Parathyroid adenoma (tissue), 2 donors: ENCODE measurements around the gene EVC.

Source experiments
- H2AFZ ChIP-seq: fragments of 300-600 bp; sonication (generic); one replicate; pipeline ENCODE4 v1.7.0; 2017; ENCODE audit warnings: antibody characterized with exemption, mild to moderate bottlenecking
- H3K27ac ChIP-seq: fragments of 300-600 bp; sonication (generic); one replicate; pipeline ENCODE4 v1.7.0; 2017
- H3K27me3 ChIP-seq: fragments of 300-600 bp; sonication (generic); one replicate; pipeline ENCODE4 v1.7.0; 2017; ENCODE audit warnings: low read length; ENCODE audit not compliant: control insufficient read depth, insufficient read depth
- H3K36me3 ChIP-seq: fragments of 300-600 bp; sonication (generic); one replicate; pipeline ENCODE4 v1.7.0; 2017; ENCODE audit warnings: low read length; ENCODE audit not compliant: control insufficient read depth, insufficient read depth
- H3K4me1 ChIP-seq: fragments of 300-600 bp; sonication (generic); one replicate; pipeline ENCODE4 v1.7.0; 2017; ENCODE audit warnings: control low read depth
- H3K4me2 ChIP-seq: fragments of 300-600 bp; sonication (generic); one replicate; pipeline ENCODE4 v1.7.0; 2017; ENCODE audit warnings: low read length
- H3K4me3 ChIP-seq: fragments of 300-600 bp; sonication (generic); one replicate; pipeline ENCODE4 v1.7.0; 2017; ENCODE audit warnings: low read depth, low read length
- H3K79me2 ChIP-seq: fragments of 300-600 bp; sonication (generic); one replicate; pipeline ENCODE4 v1.7.0; 2017; ENCODE audit warnings: control low read depth
- H3K9ac ChIP-seq: fragments of 300-600 bp; sonication (generic); one replicate; pipeline ENCODE4 v1.7.0; 2017; ENCODE audit warnings: mild to moderate bottlenecking
- H3K9me3 ChIP-seq: fragments of 300-600 bp; sonication (generic); one replicate; pipeline ENCODE4 v1.7.0; 2017; ENCODE audit warnings: low read length; ENCODE audit not compliant: control insufficient read depth
- CTCF ChIP-seq: fragments of 300-600 bp; sonication (generic); IDR thresholded peaks from one replicate; pipeline ENCODE4 v1.7.0; 2017; ENCODE audit warnings: antibody characterized with exemption, mild to moderate bottlenecking
- donor health status: primary hyperparathyroidism.

EVC gene

DNA sequence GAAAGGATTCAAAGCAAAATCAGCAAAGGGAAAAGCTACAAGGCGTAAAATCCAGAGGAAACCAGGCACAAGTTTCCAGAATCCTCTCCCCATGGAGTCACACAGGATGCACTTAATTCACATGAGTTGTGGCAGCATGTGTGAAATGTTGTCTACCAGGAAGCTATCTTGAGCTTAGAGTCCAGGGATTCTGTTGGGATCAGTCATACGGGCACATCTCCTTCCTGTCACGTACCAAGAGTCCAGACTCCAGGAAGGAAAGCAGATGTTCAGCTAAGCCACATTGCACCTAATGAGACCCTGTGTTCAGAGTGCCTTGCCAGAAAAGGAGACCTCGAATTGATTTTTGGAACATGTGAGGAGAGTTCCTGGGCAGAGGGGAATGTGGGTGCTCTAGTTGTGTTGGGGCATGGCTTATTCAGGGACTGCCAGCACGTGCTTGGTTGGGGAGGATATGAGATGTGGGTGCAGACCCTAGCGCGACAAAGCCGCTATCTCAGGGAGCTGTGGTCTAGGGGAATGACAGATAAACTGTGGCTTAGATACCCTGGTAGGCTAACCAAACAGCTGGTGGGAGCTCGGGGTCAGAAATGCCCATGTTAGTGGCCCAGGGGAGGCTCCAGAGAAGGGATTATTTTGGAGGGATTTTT is 70.0 kb downstream of the EVC start:
- no peak for TF ChIP-seq CTCF
- Histone ChIP-seq H3K36me3 (no peaks in the 10 kb centered on the region), H3K9ac (no peak overlapping the region), H3K27ac (no peak overlapping the region), H3K4me3 (no peak overlapping the region), H3K4me1 (no peaks in the 10 kb centered on the region), H3K27me3 (no peaks in the 10 kb centered on the region), H3K4me2 (no peak overlapping the region), H3K9me3 (no peaks in the 10 kb centered on the region), H2AFZ (no peak overlapping the region), H3K79me2 (no peaks in the 10 kb centered on the region)

- no peak overlapping the region for H3K4me2 ChIP-seq
- no peaks in the 10 kb centered on the region for H3K36me3 ChIP-seq
- no peak overlapping the region for H3K4me3 ChIP-seq
- no peak overlapping the region for H3K27ac ChIP-seq
- H3K9ac ChIP-seq, result no peak overlapping the region
- H3K9me3 ChIP-seq, result no peaks in the 10 kb centered on the region
- TF ChIP-seq CTCF, result no peak
- no peaks in the 10 kb centered on the region for H3K4me1 ChIP-seq
- no peak overlapping the region for H2AFZ ChIP-seq
- H3K27me3 ChIP-seq, result no peaks in the 10 kb centered on the region
- no peaks in the 10 kb centered on the region for H3K79me2 ChIP-seq
These were observed 70.7 kb downstream of the EVC start for GRCh38 chr4:5781691-5782090.

GRCh38 chr4:5782829-5783476 is 72.0 kb downstream of the EVC start:
- no peak for TF ChIP-seq CTCF
- H3K4me3 ChIP-seq, result no peak overlapping the region
- H3K79me2 ChIP-seq, result no peaks in the 10 kb centered on the region
- H3K27ac ChIP-seq, result no peak overlapping the region
- no peak overlapping the region for H3K9ac ChIP-seq
- H3K9me3 ChIP-seq, result no peaks in the 10 kb centered on the region
- no peaks in the 10 kb centered on the region for H3K36me3 ChIP-seq
- H3K27me3 ChIP-seq, result no peaks in the 10 kb centered on the region
- no peaks in the 10 kb centered on the region for H3K4me1 ChIP-seq
- H2AFZ ChIP-seq, result no peak overlapping the region
- no peak overlapping the region for H3K4me2 ChIP-seq

- no peak overlapping the region for H2AFZ ChIP-seq
- no peak for TF ChIP-seq CTCF
- no peak overlapping the region for H3K4me2 ChIP-seq
- H3K4me3 ChIP-seq, result no peak overlapping the region
- no peaks in the 10 kb centered on the region for H3K4me1 ChIP-seq
- H3K27ac ChIP-seq, result no peak overlapping the region
- H3K9ac ChIP-seq, result no peak overlapping the region
- no peaks in the 10 kb centered on the region for H3K27me3 ChIP-seq
- H3K36me3 ChIP-seq, result no peaks in the 10 kb centered on the region
- no peaks in the 10 kb centered on the region for H3K79me2 ChIP-seq
- H3K9me3 ChIP-seq, result no peaks in the 10 kb centered on the region
These were observed 72.5 kb downstream of the EVC start for GRCh38 chr4:5783486-5783885.

DNA sequence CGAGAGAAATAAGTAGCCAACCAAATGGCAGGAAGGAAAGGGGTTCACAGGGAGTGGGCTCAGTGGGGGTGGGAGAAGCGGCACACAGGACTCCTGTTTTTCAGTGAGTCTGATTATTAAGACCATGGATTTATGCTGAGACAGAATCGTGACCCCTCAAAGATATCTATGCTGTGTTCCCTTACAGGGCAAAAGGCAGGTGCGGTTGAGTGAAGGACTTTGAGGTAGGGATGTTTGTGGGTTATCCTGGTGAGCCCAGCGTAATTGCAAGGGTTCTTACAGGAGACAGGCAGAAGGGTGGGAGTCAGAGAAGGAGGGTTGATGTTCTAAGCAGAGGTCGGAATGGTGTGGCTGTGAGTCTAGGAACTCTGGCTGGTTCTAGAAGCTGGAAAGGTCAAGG is 73.0 kb downstream of the EVC start:
- Histone ChIP-seq H3K27ac (no peak overlapping the region), H3K9ac (no peak overlapping the region), H2AFZ (no peak overlapping the region), H3K4me3 (no peak overlapping the region), H3K79me2 (no peaks in the 10 kb centered on the region), H3K27me3 (no peaks in the 10 kb centered on the region), H3K4me1 (no peaks in the 10 kb centered on the region), H3K4me2 (no peak overlapping the region), H3K36me3 (no peaks in the 10 kb centered on the region), H3K9me3 (no peaks in the 10 kb centered on the region)
- TF ChIP-seq CTCF, result no peak
